Central memory CD8-positive, alpha-beta T cell (primary cell): ENCODE data around the gene GALNT14.

Source experiments
- ATAC-seq: fragments of 150-1000 bp; cut with Tn5 transposase; replicated peaks from 2 replicates; pipeline ENCODE4 v1.10.0; 2022; ENCODE audit warnings: mild to moderate bottlenecking, moderate FRiP score, moderate number of reproducible peaks; ENCODE audit not compliant: poor library complexity, severe bottlenecking; ENCODE audit errors: extremely low read depth
- DNase-seq, 2 donors: peaks; one replicate each; pipeline ENCODE4 v3.0.0; 2021; ENCODE audit warnings: low spot score in 2 of 2
- H3K27ac Mint-ChIP-seq: one replicate; pipeline ENCODE4 v1.8.0; 2022; ENCODE audit warnings: low read depth, mild to moderate bottlenecking, moderate library complexity, mixed read lengths
- H3K27me3 Mint-ChIP-seq: one replicate; pipeline ENCODE4 v1.8.0; 2022; ENCODE audit warnings: mixed read lengths
- H3K36me3 Mint-ChIP-seq: one replicate; pipeline ENCODE4 v1.8.0; 2022; ENCODE audit warnings: mild to moderate bottlenecking, moderate library complexity, mixed read lengths; ENCODE audit not compliant: insufficient read depth
- H3K4me1 Mint-ChIP-seq: one replicate; pipeline ENCODE4 v1.8.0; 2022; ENCODE audit warnings: mixed read lengths
- H3K4me3 Mint-ChIP-seq: one replicate; pipeline ENCODE4 v1.8.0; 2022; ENCODE audit warnings: mild to moderate bottlenecking, moderate library complexity, mixed read lengths
- H3K9me3 Mint-ChIP-seq: one replicate; pipeline ENCODE4 v1.8.0; 2022; ENCODE audit warnings: mixed read lengths

The GALNT14 gene

DNA sequence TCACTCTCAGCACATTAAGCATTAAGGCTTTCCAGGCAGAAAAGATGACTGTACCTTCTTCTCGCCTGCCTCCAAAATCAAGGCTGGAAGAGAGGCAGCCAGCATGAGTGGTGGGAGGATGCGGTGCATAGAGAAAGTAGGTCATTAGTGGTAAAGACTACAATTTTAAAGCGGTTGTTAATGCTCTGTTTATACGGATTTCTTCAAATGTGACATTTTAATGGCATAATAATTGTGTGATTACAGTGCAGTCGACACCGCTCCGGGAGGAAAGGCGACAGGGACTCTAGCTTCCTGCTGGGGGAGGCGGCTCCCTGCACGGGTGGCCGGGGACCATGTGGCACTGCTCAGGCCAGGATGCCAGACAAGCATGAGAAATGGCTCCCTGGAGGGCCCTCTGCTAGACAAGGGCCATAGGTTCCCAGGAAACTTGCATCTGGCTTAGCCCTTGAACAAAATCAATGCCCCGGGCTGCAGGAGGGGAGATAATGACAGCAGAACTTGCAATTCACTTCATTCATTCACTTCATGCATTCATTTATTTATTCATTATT lies 129.6 kb downstream of the GALNT14 start:
- Mint-ChIP-seq H3K36me3 (peaks cover 2% of the 10 kb centered on the region), H3K27ac (no peak overlapping the region), H3K4me3 (no peak overlapping the region), H3K9me3 (no peaks in the 10 kb centered on the region), H3K27me3 (peaks cover 50% of the 10 kb centered on the region), H3K4me1 (no peaks in the 10 kb centered on the region)
- ATAC-seq (no peak), DNase-seq (no peak)

DNA sequence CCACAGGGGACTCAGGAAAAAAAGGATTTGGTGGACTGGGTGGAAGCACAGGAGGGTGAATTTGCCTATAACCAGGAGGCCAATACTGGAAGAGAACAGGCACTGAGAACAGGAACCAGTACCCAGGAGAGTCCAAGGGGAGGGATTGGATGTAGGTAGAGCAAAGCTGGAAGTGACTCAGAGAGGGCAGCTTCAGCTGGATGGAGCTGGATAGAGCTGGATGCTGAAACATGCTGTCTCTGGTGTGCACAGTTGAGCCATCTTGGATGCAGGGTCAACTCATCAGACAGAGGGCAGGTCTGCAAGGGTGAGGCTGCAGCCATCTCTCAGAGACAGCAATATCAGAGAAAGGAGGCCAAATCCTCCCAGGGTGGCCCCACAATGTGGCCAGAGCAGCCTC lies 134.0 kb downstream of the GALNT14 start:
- no peak overlapping the region for H3K4me3 Mint-ChIP-seq

DNA sequence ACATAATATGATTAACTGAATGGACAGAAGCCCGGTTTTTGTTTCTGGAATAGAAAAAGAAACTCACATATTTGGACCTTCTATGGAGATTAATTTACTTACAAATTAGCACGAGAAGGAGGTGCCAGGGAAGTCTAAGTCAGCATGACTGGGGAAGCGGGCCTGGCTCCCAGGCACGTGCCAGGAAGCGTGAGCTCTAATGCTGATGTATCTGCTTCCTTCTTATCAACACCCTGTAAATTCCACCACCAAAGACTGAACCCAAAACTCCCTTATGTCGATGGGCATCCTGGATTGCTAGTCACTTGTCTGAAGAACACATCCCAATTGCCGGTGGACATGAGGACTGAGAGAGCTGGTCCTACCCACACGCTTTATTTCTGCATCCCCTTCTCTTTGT lies 134.5 kb downstream of the GALNT14 start:
- DNase-seq (no peak), ATAC-seq (no peak)
- no peak overlapping the region for H3K4me3 Mint-ChIP-seq
- H3K27ac Mint-ChIP-seq = no peak overlapping the region
- H3K4me1 Mint-ChIP-seq = no peaks in the 10 kb centered on the region
- H3K27me3 Mint-ChIP-seq = peaks cover 56% of the 10 kb centered on the region
- H3K9me3 Mint-ChIP-seq = no peaks in the 10 kb centered on the region
- H3K36me3 Mint-ChIP-seq = peaks cover 2% of the 10 kb centered on the region

More for the DNA sequence above, 134.0 kb downstream of the GALNT14 start:
- Mint-ChIP-seq H3K4me1 (no peaks in the 10 kb centered on the region), H3K27me3 (peaks cover 56% of the 10 kb centered on the region), H3K36me3 (peaks cover 2% of the 10 kb centered on the region), H3K9me3 (no peaks in the 10 kb centered on the region), H3K27ac (no peak overlapping the region)
- no peak for ATAC-seq
- no peak for DNase-seq

DNA sequence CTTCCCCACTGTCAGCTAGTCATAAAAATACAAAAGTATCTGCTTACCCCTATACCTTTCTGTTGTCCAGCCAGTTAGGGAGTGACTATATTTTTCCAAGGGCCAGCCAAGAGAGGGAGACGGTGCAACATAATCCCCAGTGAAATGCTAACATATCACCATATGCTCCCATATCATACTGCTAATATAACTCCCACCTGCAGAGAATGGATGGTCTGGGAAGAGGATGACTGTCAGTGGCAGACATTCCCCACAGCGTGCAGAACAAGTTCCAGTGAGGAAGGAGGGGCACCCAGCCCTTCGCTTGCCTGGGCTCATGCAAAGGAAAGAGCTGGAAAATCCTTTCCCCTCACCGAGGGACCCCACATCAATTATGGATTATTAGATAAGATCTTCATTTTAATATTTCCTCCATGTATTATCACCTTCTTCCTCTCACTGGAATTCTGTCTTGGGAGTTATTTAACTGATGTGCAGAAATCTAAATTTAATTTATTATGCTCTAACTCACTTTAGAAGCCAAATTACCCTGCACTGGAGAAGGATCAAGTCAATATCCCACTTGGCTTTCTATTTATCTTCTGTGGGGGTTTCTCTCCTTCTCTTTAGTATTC lies 135.6 kb downstream of the GALNT14 start:
- no peaks in the 10 kb centered on the region for H3K9me3 Mint-ChIP-seq
- no peak overlapping the region for H3K27ac Mint-ChIP-seq
- no peak overlapping the region for H3K4me3 Mint-ChIP-seq
- peaks cover 48% of the 10 kb centered on the region for H3K27me3 Mint-ChIP-seq
- DNase-seq (no peak), ATAC-seq (no peak)
- no peaks in the 10 kb centered on the region for H3K4me1 Mint-ChIP-seq
- H3K36me3 Mint-ChIP-seq = peaks cover 2% of the 10 kb centered on the region

GRCh38 chr2:31000970-31001369 lies 137.3 kb downstream of the GALNT14 start:
- DNase-seq (no peak), ATAC-seq (no peak)

DNA sequence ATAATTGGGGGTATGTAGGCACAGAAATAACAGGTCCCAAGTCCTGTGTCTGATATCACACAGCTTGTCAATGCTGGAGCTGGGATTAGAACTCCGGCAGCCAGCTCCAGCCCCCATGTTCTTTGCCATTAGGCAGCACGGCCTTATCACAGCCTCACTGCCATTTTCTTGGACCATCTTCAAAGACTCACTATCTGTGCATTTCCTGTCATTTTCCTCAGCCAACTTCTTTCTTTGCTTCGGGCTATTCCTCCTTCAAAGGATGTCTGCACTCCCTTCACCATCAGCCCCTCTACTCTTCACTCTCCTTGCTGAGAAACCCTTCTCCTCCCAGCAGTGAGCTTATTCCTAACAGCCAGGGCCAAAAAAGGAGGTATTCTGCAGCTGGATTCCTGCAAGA lies 139.6 kb downstream of the GALNT14 start:
- ATAC-seq (no peak), DNase-seq (no peak)
- H3K4me1 Mint-ChIP-seq = no peaks in the 10 kb centered on the region
- no peak overlapping the region for H3K27ac Mint-ChIP-seq
- peaks cover 44% of the 10 kb centered on the region for H3K27me3 Mint-ChIP-seq
- no peaks in the 10 kb centered on the region for H3K36me3 Mint-ChIP-seq
- H3K4me3 Mint-ChIP-seq = no peak overlapping the region
- no peaks in the 10 kb centered on the region for H3K9me3 Mint-ChIP-seq

More at GRCh38 chr2:31000970-31001369, 137.3 kb downstream of the GALNT14 start:
- H3K36me3 Mint-ChIP-seq = no peaks in the 10 kb centered on the region
- no peaks in the 10 kb centered on the region for H3K4me1 Mint-ChIP-seq
- H3K4me3 Mint-ChIP-seq = no peak overlapping the region
- peaks cover 47% of the 10 kb centered on the region for H3K27me3 Mint-ChIP-seq
- no peaks in the 10 kb centered on the region for H3K9me3 Mint-ChIP-seq
- no peak overlapping the region for H3K27ac Mint-ChIP-seq

DNA sequence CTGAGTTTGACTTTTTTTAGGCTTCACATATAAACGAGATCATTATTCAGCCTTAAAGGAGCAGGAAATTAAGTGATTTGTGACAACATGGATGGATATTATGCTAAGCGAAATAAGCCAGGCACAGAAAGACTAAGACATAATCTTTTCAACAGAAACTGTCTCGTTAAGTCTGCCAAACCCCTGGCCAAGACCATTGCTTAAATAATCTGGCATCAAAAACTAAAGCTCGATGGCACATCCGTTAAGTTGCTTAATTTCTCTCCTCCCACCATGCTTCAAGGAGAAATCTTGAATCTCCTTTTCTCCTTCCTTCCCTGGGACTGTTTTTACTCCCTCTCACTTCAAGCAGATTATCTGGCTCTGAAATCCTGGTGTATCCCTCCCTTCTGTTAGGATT lies 140.3 kb downstream of the GALNT14 start:
- Mint-ChIP-seq H3K4me1 (no peaks in the 10 kb centered on the region), H3K36me3 (no peaks in the 10 kb centered on the region), H3K27me3 (peaks cover 37% of the 10 kb centered on the region), H3K4me3 (no peak overlapping the region), H3K9me3 (no peaks in the 10 kb centered on the region), H3K27ac (no peak overlapping the region)
- DNase-seq (no peak), ATAC-seq (no peak)

GRCh38 chr2:30994227-30995056 lies 143.8 kb downstream of the GALNT14 start:
- Mint-ChIP-seq H3K27ac (no peak overlapping the region), H3K27me3 (peaks cover 36% of the 10 kb centered on the region), H3K36me3 (no peaks in the 10 kb centered on the region), H3K9me3 (no peaks in the 10 kb centered on the region), H3K4me1 (no peaks in the 10 kb centered on the region), H3K4me3 (no peak overlapping the region)
- ATAC-seq = no peak
- no peak for DNase-seq

- ATAC-seq = no peak
- no peak for DNase-seq
- Mint-ChIP-seq H3K4me3 (no peak overlapping the region), H3K9me3 (no peaks in the 10 kb centered on the region), H3K27ac (no peak overlapping the region), H3K27me3 (peaks cover 26% of the 10 kb centered on the region), H3K4me1 (no peaks in the 10 kb centered on the region), H3K36me3 (no peaks in the 10 kb centered on the region)
Observed at GRCh38 chr2:30992781-30993180, 145.5 kb downstream of the GALNT14 start.

DNA sequence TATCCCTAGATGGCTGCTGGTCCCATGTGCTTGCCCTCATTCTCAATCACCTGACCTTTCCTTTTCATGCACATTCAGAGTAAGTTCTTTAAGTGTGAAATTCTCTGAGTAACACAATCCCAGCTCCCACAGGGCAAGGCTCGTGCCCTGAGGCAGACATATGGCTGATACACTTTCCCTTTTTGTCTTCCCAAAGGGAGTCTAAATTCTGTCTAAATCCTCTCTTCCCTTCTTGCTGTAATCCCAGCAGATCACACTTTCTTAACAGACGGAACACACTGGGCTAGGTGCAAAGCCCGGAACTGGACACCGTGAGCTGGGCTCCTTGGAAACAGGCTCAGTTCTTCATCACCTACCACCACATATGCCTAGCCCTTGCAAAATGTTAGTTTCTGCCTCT lies 147.6 kb downstream of the GALNT14 start:
- Mint-ChIP-seq H3K4me1 (no peaks in the 10 kb centered on the region), H3K9me3 (no peaks in the 10 kb centered on the region), H3K27me3 (peaks cover 20% of the 10 kb centered on the region), H3K36me3 (no peaks in the 10 kb centered on the region), H3K4me3 (no peak overlapping the region), H3K27ac (no peak overlapping the region)
- no peak for DNase-seq
- ATAC-seq = no peak

DNA sequence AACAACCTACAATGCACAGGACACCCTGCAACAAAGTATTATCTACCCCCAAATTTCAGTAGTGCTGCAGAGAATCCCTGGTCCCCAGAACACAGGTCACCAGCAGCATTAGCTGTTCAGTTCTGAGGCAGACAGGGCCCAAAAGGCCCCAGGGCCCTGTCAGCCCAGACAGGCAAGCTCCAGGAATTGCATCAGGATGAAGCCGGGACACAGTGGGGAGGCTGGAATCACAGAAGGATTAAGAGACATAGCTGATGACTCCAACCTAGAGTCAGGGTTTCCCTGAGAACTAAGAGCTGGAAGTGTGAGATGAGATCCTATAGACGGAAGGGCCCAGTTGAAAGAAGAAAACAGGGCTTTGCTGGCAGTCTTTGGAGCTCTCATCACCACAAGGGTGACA lies 148.1 kb downstream of the GALNT14 start:
- Mint-ChIP-seq H3K27me3 (peaks cover 23% of the 10 kb centered on the region), H3K9me3 (no peaks in the 10 kb centered on the region), H3K4me1 (no peaks in the 10 kb centered on the region), H3K36me3 (no peaks in the 10 kb centered on the region), H3K27ac (no peak overlapping the region), H3K4me3 (no peak overlapping the region)
- ATAC-seq (no peak), DNase-seq (no peak)

DNA sequence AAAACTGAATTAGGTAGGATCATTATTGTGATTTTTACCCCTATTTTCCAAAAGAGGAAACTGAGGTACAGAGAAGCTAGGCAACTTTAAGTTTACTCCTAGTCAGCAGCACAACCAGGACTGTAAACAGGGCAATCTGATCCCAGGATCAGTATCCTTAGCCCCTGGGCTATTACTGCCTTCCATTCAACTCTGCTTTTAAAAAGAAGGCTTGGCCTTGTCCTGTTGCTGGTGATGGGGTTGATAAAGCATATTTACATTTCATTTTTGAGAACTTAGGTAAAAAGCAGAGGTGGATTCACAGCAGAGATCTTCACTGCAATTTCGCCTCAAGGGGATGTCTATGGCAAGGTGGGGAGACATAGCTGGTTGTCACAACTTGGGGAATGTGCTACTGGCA lies 148.5 kb downstream of the GALNT14 start:
- Mint-ChIP-seq H3K9me3 (no peaks in the 10 kb centered on the region), H3K4me3 (no peak overlapping the region), H3K36me3 (no peaks in the 10 kb centered on the region), H3K27ac (no peak overlapping the region), H3K27me3 (peaks cover 27% of the 10 kb centered on the region), H3K4me1 (no peaks in the 10 kb centered on the region)
- ATAC-seq = no peak
- no peak for DNase-seq

GRCh38 chr2:30987566-30987965 lies 150.7 kb downstream of the GALNT14 start:
- H3K27ac Mint-ChIP-seq = no peak overlapping the region
- H3K36me3 Mint-ChIP-seq = no peaks in the 10 kb centered on the region
- no peaks in the 10 kb centered on the region for H3K4me1 Mint-ChIP-seq
- H3K27me3 Mint-ChIP-seq = peaks cover 36% of the 10 kb centered on the region
- no peaks in the 10 kb centered on the region for H3K9me3 Mint-ChIP-seq
- DNase-seq (no peak), ATAC-seq (no peak)
- H3K4me3 Mint-ChIP-seq = no peak overlapping the region
